IMR-90 (cell line): Measurements from ENCODE around the gene MARCHF2. TPM values are rescaled to one million over a fixed set of nuclear protein-coding genes. Genes with fewer than 3 reads are reported as not detected.

Experiments used
- ATAC-seq: fragments of 200-7000 bp; cut with Tn5 transposase; 2 replicates; pipeline ENCODE4 v1.9.1; 2020; ENCODE audit warnings: low read depth, mild to moderate bottlenecking, moderate library complexity
- BruUV-seq: library from RNA; stranded (reverse); fragments of 400-500 nt; replicated peaks from 2 replicates; lab custom pipeline; 2021; lab: Mats Ljungman, UMichigan
- CTCF ChIA-PET: fragments of 300-600 bp; formaldehyde crosslinking; extraction: SDS; loops from one replicate; lab custom pipeline; 2021; ENCODE audit warnings: antibody characterized with exemption; lab: Yijun Ruan, JAX
- POLR2A ChIA-PET: fragments of 300-600 bp; sonication (Branson Sonifier 250); formaldehyde crosslinking; loops from one replicate; lab custom pipeline; 2022; ENCODE audit warnings: antibody characterized with exemption; ENCODE audit not compliant: unreplicated experiment; lab: Charles Lee
- DNase-seq: peaks from one replicate; pipeline ENCODE4 v3.0.0; 2013
- H2AFZ ChIP-seq: replicated peaks from 2 replicates; pipeline ENCODE3; 2013; ENCODE audit warnings: low read length, mild to moderate bottlenecking; ENCODE audit not compliant: poor library complexity
- H2AK5ac ChIP-seq: 2 replicates; pipeline ENCODE4 v1.6.1; 2013; ENCODE audit warnings: low read depth, low read length, inconsistent platforms
- H2AK9ac ChIP-seq: replicated peaks from 2 replicates; pipeline ENCODE3; 2013; ENCODE audit warnings: mild to moderate bottlenecking, low read depth, low read length, moderate library complexity; ENCODE audit not compliant: poor library complexity
- H2BK120ac ChIP-seq: 2 replicates; pipeline ENCODE4 v1.6.1; 2013; ENCODE audit warnings: low read depth, low read length, inconsistent platforms
- H2BK15ac ChIP-seq: 3 replicates; pipeline ENCODE4 v1.6.1; 2013; ENCODE audit warnings: low read depth, low read length, inconsistent platforms
- H2BK20ac ChIP-seq: 2 replicates; pipeline ENCODE4 v1.6.1; 2013; ENCODE audit warnings: low read depth, mild to moderate bottlenecking, inconsistent platforms, low read length, moderate library complexity
- H2BK5ac ChIP-seq: 2 replicates; pipeline ENCODE4 v1.6.1; 2013; ENCODE audit warnings: mild to moderate bottlenecking, low read depth, low read length, inconsistent platforms; ENCODE audit not compliant: poor library complexity, severe bottlenecking
- H3K14ac ChIP-seq: replicated peaks from 2 replicates; pipeline ENCODE4 v1.6.1; 2013; ENCODE audit warnings: low read depth, low read length, inconsistent platforms
- H3K18ac ChIP-seq: 2 replicates; pipeline ENCODE4 v1.6.1; 2013; ENCODE audit warnings: low read depth, low read length, control low read depth
- H3K23ac ChIP-seq: 2 replicates; pipeline ENCODE4 v1.6.1; 2013; ENCODE audit warnings: low read depth, low read length, inconsistent platforms
- H3K27ac ChIP-seq: 2 replicates; pipeline ENCODE4 v1.5.1; 2013; ENCODE audit warnings: mild to moderate bottlenecking, control low read depth, low read length; ENCODE audit not compliant: insufficient read depth
- H3K27me3 ChIP-seq: 2 replicates; pipeline ENCODE4 v1.6.1; 2013; ENCODE audit warnings: low read length; ENCODE audit not compliant: control insufficient read depth, insufficient read depth
- H3K36me3 ChIP-seq: 2 replicates; pipeline ENCODE4 v1.6.1; 2013; ENCODE audit warnings: low read length, mixed read lengths; ENCODE audit not compliant: control insufficient read depth, insufficient read depth
- H3K4ac ChIP-seq: 2 replicates; pipeline ENCODE4 v1.6.1; 2013; ENCODE audit warnings: low read depth, low read length, inconsistent platforms
- H3K4me1 ChIP-seq: 2 replicates; pipeline ENCODE4 v1.6.1; 2013; ENCODE audit warnings: low read length, mixed read lengths; ENCODE audit not compliant: control insufficient read depth, insufficient read depth
- H3K4me2 ChIP-seq: 2 replicates; pipeline ENCODE4 v1.6.1; 2013; ENCODE audit warnings: low read depth, mild to moderate bottlenecking, control low read depth, low read length, moderate library complexity
- H3K4me3 ChIP-seq: 2 replicates; pipeline ENCODE4 v1.5.1; 2013; ENCODE audit warnings: low read depth, mild to moderate bottlenecking, control low read depth, low read length, moderate library complexity; ENCODE audit not compliant: insufficient read depth
- H3K56ac ChIP-seq: 2 replicates; pipeline ENCODE4 v1.6.1; 2013; ENCODE audit warnings: low read length, inconsistent platforms; ENCODE audit not compliant: insufficient read depth; ENCODE audit errors: extremely low read depth
- H3K79me1 ChIP-seq, 2 experiments: 2 replicates each; pipeline ENCODE4 v1.6.1; 2013; ENCODE audit warnings: low read length in 2 of 2, inconsistent platforms in 1 of 2, low read depth in 1 of 2
- H3K9ac ChIP-seq: 2 replicates; pipeline ENCODE4 v1.6.1; 2013; ENCODE audit warnings: low read depth, low read length, control low read depth
- H3K9me1 ChIP-seq: 2 replicates; pipeline ENCODE4 v1.6.1; 2013; ENCODE audit warnings: low read length, inconsistent platforms; ENCODE audit not compliant: insufficient read depth
- H3K9me3 ChIP-seq: 2 replicates; pipeline ENCODE4 v1.6.1; 2013; ENCODE audit warnings: low read length; ENCODE audit not compliant: control insufficient read depth, insufficient read depth
- H4K20me1 ChIP-seq: 2 replicates; pipeline ENCODE4 v1.6.1; 2013; ENCODE audit warnings: low read length, inconsistent platforms; ENCODE audit not compliant: insufficient read depth
- H4K5ac ChIP-seq: 2 replicates; pipeline ENCODE4 v1.6.1; 2013; ENCODE audit warnings: mild to moderate bottlenecking, low read depth, low read length, control low read depth
- H4K8ac ChIP-seq, 2 experiments: 2 replicates each; pipeline ENCODE4 v1.6.1; 2013; ENCODE audit warnings: low read depth in 2 of 2, low read length in 2 of 2, control low read depth in 1 of 2, inconsistent platforms in 1 of 2
- H4K91ac ChIP-seq: 2 replicates; pipeline ENCODE4 v1.6.1; 2013; ENCODE audit warnings: low read depth, low read length, inconsistent platforms; ENCODE audit not compliant: insufficient read depth
- BHLHE40 ChIP-seq: fragments of 150-350 bp; IDR thresholded peaks from 2 replicates; pipeline ENCODE4 v1.6.1; 2016; ENCODE audit warnings: mild to moderate bottlenecking, low read depth, low read length
- CEBPB ChIP-seq: IDR thresholded peaks from 2 replicates; pipeline ENCODE4 v1.6.1; 2012; ENCODE audit warnings: low read depth, low read length, improper control_type of control experiment
- FOS ChIP-seq: fragments of 150-350 bp; IDR thresholded peaks from 2 replicates; pipeline ENCODE4 v1.6.1; 2016; ENCODE audit warnings: low read depth, low read length
- MAZ ChIP-seq: IDR thresholded peaks from 2 replicates; pipeline ENCODE4 v1.6.1; 2012; ENCODE audit warnings: low read depth, mild to moderate bottlenecking, low read length, improper control_type of control experiment, moderate library complexity, borderline replicate concordance
- MXI1 ChIP-seq: IDR thresholded peaks from 2 replicates; pipeline ENCODE4 v1.6.1; 2012; ENCODE audit warnings: low read depth, mild to moderate bottlenecking, low read length, moderate library complexity, borderline replicate concordance
- POLR2A ChIP-seq: IDR thresholded peaks from 2 replicates; pipeline ENCODE4 v1.6.1; 2012; ENCODE audit warnings: mild to moderate bottlenecking, low read depth, low read length
- RAD21 ChIP-seq: IDR thresholded peaks from 2 replicates; pipeline ENCODE4 v1.6.1; 2012; ENCODE audit warnings: low read length, improper control_type of control experiment
- RCOR1 ChIP-seq: IDR thresholded peaks from 2 replicates; pipeline ENCODE4 v1.6.1; 2012; ENCODE audit warnings: mild to moderate bottlenecking, low read length, improper control_type of control experiment; ENCODE audit not compliant: insufficient replicate concordance
- USF2 ChIP-seq: fragments of 150-350 bp; IDR thresholded peaks from 2 replicates; pipeline ENCODE4 v1.6.1; 2017; ENCODE audit warnings: mild to moderate bottlenecking, antibody characterized with exemption, low read length, low read depth
- WGBS, 2 experiments: methylation state at CpG; one replicate each; pipeline versions ENCODE4 v1.1.5 to v1.1.7; 2013; ENCODE audit warnings: missing lambda C conversion rate in 2 of 2; ENCODE audit not compliant: insufficient read length in 1 of 2; ENCODE audit errors: extremely low coverage in 2 of 2; 5-methylcytosine and 5-hydroxymethylcytosine counted together
- dilution Hi-C: fragments of 300-500 bp; cut with HindIII; formaldehyde crosslinking; loops from one replicate; pipeline ENCODE4 v1.14.3; 2018; ENCODE audit warnings: low sequenced_read_pairs; ENCODE audit not compliant: unreplicated experiment
- in situ Hi-C: fragments of 300-500 bp; cut with MboI; formaldehyde crosslinking; loops from 3 replicates; pipeline ENCODE4 v1.14.3; 2019; ENCODE audit warnings: low sequenced_read_pairs, inconsistent platforms, mixed read lengths
- intact Hi-C: fragments of 100-400 bp; cut with micrococcal nuclease; formaldehyde crosslinking; loops from 2 replicates; pipeline ENCODE4 v1.10.0; 2022
- polyA plus RNA-seq, 3 experiments: library from polyadenylated mRNA; depleted of rRNA; stranded (reverse); fragments of >200 nt; gene quantifications; 2 replicates each; pipeline ENCODE4 v1.2.3, GENCODE V29; 2012; ENCODE audit warnings: low replicate concordance in 1 of 3
- total RNA-seq: library from RNA; depleted of rRNA; stranded (reverse); fragments of >200 nt; gene quantifications from 2 replicates; pipeline ENCODE4 v1.2.3, GENCODE V29; 2012

Gene MARCHF2
- total and polyA plus RNA-seq, 2 of the 4 experiments (the other 2 are of a cell fraction) = 33.8 to 58.8 TPM

- Histone ChIP-seq H3K18ac (no peak overlapping the region), H3K36me3 (no peaks in the 10 kb centered on the region), H3K9me1 (peaks cover 31% of the 10 kb centered on the region), H3K4me3 (no peak overlapping the region), H3K4me1 (peaks cover 18% of the 10 kb centered on the region), H4K8ac (no peak overlapping the region), H2BK120ac (no peak overlapping the region), H4K91ac (no peak overlapping the region), H3K27ac (no peak overlapping the region), H3K9ac (no peak overlapping the region), H2BK20ac (no peak overlapping the region), H2BK5ac (no peak overlapping the region), H3K23ac (no peak overlapping the region), H4K5ac (no peak overlapping the region), H4K20me1 (peaks cover 71% of the 10 kb centered on the region), H2AK9ac (no peak overlapping the region), H3K4ac (no peak overlapping the region), H3K4me2 (no peak overlapping the region), H3K79me1 (peaks cover 40 to 77% of the 10 kb centered on the region in 2 experiments), H3K14ac (no peak overlapping the region), H3K56ac (no peak overlapping the region), H2BK15ac (no peak overlapping the region), H3K27me3 (no peaks in the 10 kb centered on the region), H2AFZ (no peak overlapping the region), H3K9me3 (no peaks in the 10 kb centered on the region), H2AK5ac (no peak overlapping the region)
- intact Hi-C loops = no loop called here
- no TSS peak for BruUV-seq
- dilution Hi-C loops = no loop called here
- ATAC-seq (no peak), DNase-seq (no peak)
- 82% methylated on average over 4 of the region's 8 CpGs; no CpG with 5 or more reads in 1 of the 2 experiments for WGBS, 2 experiments
- ChIA-PET CTCF (no interaction called here), POLR2A (no interaction called here)
- in situ Hi-C loops = no loop called here
- no peak for TF ChIP-seq CEBPB
- no peak for TF ChIP-seq MAZ
- TF ChIP-seq RCOR1 = no peak
- TF ChIP-seq FOS = no peak
- no peak for TF ChIP-seq USF2
- TF ChIP-seq RAD21 = no peak
- no peak for TF ChIP-seq BHLHE40
- no peak for TF ChIP-seq POLR2A
- no peak for TF ChIP-seq MXI1
Observed at GRCh38 chr19:8393192-8393870, 19.8 kb upstream of the MARCHF2 start.
